NCI-H345 treated with DMSO at 0.1 percent for 48 hours (cell line): ENCODE data around the gene PLCL2.
"Not testable (repeated sequence)": the region's sequence is repeated elsewhere in the genome, so short reads cannot be mapped to it uniquely, and the experiment has no call there.

Experiments used
- DNase-seq: peaks from one replicate; lab custom pipeline; 2025; ENCODE audit not compliant: unreplicated experiment; lab: John Stamatoyannopoulos, UW

PLCL2 gene

GRCh38 chr3:17110660-17111396, 226.1 kb downstream of the PLCL2 start:
- DNase-seq: no peak

DNA sequence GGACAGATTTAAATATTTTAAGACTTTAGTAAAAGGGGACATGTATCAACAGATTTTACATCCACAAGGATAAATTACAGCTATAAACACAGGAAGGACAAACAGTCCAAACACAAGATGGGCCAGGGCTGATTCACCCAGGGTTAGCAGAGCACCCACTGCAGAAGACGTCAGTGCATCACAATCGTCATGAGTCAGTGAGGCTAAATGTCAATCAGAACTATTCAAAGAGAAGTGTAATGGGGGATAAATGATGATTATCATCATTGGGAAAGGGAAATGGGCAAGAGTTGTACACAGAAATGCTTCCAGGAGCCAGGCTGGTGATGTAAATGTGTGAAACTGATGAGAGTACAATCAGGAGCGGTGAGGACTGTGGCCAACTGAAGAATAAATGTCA, 226.8 kb downstream of the PLCL2 start:
- no peak for DNase-seq

DNA sequence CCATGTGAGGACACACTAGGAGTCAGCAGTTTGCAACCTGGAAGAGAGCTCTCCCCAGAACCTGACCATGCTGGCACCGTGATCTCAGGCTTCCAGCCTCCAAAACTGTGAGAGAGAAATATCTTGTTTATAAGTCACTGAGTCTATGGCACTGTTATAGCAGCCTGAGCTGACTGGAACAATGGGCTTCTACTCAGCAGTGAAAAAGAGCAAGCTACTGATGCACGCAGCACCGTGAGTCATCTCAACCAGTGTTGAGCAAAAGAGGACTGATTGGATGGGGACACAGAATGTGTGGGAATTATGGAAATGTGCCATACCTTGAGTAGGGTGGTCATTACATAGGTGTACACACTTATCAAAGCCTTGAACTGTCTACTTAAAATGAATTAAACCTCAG, 230.4 kb downstream of the PLCL2 start:
- DNase-seq: no peak

- DNase-seq: no peak
These were observed 231.3 kb downstream of the PLCL2 start for GRCh38 chr3:17116007-17116600.

GRCh38 chr3:17118771-17119170, 234.0 kb downstream of the PLCL2 start:
- DNase-seq: no peak

DNA sequence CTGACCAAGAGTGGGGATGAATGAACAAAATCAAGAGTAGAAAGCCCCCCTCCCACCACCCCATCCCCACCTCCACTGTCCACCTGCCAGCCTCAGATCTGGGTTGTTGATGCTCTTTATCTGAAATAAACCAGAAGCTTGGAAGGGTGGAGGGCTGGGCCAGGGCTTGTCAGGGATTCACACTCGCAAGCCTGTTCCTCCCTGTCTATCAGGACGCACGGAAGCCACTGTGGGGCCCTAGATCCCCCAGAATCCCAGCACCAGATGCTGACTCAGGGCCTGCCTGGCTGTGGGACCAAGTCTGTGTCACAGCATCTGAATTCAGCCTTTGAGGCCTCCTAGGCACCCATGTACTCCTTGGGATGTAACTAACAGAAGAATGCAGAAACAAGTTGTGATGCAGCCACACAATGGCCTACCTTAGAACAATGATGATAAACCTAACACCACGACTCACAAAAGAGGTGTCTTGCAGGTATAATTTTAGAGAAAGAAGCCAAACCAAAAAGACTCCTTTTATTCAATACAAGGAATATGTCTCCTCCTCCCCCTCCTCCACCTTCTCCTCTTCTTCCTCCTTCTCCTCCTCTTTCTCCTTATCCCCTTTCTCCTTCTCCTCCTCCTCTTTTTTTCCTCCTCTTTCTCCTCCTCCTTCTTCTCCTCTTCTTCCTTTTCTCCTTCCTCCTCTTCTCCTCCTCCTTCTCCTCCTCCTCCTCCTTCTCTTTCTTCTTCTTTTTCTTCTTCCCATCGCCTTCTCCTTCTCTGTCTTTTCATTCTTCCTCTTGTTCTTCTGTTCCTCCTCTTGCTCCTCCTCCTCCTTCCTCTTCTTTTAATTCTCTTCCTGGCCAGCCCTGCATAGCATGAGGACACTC, 234.7 kb downstream of the PLCL2 start:
- no peak for DNase-seq

GRCh38 chr3:17120115-17120514, 235.4 kb downstream of the PLCL2 start:
- DNase-seq: no peak

- DNase-seq: no peak
These were observed 236.6 kb downstream of the PLCL2 start for GRCh38 chr3:17121336-17121735.

GRCh38 chr3:17122758-17123157, 238.0 kb downstream of the PLCL2 start:
- DNase-seq: no peak

- DNase-seq: no peak
These were observed 241.1 kb downstream of the PLCL2 start for GRCh38 chr3:17125738-17126442.

GRCh38 chr3:17128671-17129070, 243.9 kb downstream of the PLCL2 start:
- DNase-seq: not testable (repeated sequence)

DNA sequence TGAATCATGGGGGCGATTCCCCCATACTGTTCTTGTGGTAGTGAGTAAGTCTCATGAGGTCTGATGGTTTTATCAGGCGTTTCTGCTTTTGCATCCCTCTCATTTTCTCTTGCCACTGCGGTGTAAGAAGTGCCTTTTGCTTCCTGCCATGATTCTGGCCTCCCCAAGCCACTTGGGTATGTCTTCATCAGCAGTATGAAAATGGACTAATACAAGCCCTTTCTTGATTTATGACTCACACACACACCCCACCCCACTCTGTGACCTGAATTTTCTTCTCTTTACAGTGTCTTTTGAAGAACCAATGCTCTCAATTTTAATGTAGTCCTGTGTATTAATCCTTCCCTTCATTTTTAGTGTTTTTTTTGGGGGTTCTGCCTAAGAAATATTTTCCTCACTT, 244.8 kb downstream of the PLCL2 start:
- no peak for DNase-seq

- no peak for DNase-seq
These were observed 246.2 kb downstream of the PLCL2 start for GRCh38 chr3:17130956-17131355.

GRCh38 chr3:17132286-17133115, 247.7 kb downstream of the PLCL2 start:
- no peak for DNase-seq

GRCh38 chr3:17133632-17134545, 249.1 kb downstream of the PLCL2 start:
- no peak for DNase-seq

DNA sequence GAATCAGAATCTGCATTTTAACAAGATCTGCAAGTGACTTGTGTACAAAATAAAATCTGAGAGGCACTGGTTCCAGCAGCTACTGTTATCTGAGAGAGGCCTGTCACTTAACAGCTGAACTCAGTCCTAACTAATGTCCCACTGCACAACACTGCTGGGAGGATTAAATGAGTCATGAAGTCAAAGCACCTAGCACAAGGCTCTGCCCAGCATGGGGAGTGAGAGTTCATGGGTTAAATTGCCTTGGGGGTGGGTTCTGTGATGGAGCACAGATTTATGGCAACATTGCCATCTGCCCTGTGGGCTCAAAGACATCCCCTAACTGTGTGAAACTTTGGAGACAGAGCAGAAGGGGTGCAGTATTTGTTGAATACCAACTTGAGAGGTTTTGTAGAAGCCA, 250.9 kb downstream of the PLCL2 start:
- no peak for DNase-seq

DNA sequence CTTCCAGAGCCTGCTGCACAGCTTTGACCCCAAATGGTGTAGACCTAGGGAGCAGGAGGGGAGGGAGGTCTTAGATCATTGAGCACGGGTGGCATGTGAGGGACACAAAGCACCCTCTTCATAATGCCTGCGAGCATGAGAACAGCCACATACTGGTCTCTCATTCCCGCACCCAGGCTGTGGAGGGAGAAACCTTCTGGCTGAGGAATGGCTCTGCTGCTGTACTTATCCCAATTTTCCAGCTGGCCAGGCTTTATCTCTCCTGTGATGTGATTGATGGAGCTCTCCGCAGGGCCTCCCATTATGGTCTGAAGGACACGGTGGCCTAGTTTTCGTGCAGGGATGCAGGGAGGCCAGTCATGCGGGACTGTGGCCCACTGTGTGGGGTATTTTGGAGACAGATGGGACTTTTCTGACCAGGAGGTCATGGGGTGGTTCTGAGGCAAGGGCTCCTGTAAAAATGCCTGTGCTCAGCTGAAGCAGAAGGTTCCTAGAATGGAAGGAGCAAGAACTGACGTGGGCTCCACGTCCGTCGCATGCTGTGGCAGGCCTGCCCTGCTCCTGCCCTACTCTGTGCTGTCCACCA, 251.5 kb downstream of the PLCL2 start:
- no peak for DNase-seq

DNA sequence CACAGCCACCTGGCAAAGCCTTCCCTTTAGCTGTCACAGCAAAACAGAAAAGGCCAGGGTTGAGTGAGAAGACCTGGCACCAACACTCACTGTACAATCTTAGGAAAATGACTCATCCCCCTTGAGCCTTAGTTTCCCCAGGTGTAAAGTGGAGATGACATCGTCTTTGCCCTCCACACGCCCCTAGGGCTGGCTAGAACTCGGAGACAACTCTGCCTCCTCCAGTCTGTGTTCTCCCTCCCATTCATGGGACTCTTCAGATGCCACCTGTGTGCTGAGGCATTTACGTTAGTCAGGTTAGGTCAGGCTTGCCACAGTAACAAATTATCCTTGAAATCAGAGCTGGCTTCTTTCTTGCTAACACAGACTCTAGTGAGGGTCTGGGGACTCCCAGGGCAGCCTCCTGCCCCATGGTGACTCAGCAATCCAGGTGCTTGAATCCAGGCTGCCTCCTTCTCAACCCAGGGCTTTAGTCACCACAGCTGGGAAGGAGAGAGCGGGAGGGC, 252.6 kb downstream of the PLCL2 start:
- DNase-seq: no peak
